GM18873 (cell line): ENCODE data around the gene ACTR2.
"Not testable (repeated sequence)": the region's sequence is repeated elsewhere in the genome, so short reads cannot be mapped to it uniquely, and the experiment has no call there.

Experiments
- ATAC-seq: cut with Tn5 transposase; IDR thresholded peaks from one replicate; pipeline ENCODE4 v1.9.1; 2021; ENCODE audit warnings: mild to moderate bottlenecking, moderate library complexity, moderate number of reproducible peaks; ENCODE audit not compliant: unreplicated experiment, low FRiP score

ACTR2 gene

GRCh38 chr2:65227456-65228262 lies at the start of gene ACTR2:
ACTR2 (plus strand) TSS chr2:65227831; CDS start chr2:65227910, 79 bp downstream.
- peak; percentile 83 for ATAC-seq

DNA sequence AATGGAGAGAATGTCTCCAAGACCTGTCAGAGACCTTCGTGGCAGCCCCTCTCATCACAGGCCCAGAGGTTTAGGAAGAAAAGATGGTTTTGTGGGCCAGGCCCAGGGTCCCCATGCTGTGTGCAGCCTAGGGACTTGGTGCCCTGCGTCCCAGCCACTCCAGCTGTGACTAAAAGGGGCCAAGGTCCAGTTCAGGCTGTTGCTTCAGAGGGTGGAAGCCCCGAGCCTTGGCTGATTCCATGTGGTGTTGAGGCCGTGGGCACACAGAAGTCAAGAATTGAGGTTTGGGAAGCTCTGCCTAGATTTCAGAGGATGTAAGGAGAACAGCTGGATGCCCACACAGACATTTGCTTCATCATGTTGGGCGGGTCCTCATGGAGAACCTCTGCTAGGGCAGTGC lies 45.1 kb upstream of the ACTR2 start:
- ATAC-seq, result no peak

DNA sequence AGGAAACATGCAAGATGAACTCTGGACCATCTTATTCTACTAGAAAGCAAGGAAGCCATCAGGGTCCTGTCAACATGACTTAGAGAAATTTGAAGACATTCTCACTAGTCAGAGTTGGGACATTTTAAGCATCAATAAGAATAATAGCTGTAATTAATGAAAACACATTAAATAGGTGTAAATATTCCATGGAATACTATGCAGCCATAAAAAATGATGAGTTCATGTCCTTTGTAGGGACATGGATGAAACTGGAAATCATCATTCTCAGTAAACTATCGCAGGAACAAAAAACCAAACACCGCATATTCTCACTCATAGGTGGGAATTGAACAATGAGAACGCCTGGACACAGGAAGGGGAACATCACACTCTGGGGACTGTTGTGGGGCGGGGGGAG lies 44.2 kb upstream of the ACTR2 start:
- not testable (repeated sequence) for ATAC-seq

- ATAC-seq, result no peak
Observed at GRCh38 chr2:65185012-65185411, 42.6 kb upstream of the ACTR2 start.

DNA sequence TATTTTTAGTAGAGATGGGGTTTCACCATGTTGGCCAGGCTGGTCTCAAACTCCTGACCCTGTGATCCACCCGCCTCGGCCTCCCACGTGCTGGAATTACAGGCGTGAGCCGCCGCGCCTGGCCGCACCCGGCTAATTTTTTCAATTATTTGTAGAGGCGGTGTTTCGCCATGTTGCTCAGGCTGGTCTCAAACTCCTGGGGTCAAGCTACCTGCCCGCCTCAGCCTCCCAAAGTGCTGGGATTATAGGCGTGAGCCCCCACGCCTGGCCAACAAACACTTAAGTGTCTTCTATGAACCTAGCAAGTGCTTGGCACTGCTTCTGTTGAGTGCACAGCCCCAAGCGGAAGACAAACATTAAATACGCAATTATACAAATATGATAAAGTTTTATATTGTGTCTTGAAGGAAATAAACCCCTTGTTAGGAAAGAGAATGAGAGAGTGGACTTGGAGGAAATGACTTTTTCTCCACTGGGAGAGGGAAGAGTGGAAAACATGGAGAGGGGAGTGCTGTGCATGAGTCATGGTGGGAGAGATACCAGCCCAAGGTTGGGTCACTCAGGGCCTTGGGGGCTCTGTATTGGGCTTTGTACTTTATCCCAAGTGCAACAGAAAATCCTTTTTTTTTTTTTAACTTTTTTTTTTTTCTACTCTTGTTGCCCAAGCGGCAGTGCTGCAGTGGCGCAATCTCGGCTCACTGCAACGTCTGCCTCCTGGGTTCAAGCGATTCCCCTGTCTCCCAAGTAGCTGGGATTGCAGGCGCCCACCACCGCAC lies 41.4 kb upstream of the ACTR2 start:
- no peak for ATAC-seq

DNA sequence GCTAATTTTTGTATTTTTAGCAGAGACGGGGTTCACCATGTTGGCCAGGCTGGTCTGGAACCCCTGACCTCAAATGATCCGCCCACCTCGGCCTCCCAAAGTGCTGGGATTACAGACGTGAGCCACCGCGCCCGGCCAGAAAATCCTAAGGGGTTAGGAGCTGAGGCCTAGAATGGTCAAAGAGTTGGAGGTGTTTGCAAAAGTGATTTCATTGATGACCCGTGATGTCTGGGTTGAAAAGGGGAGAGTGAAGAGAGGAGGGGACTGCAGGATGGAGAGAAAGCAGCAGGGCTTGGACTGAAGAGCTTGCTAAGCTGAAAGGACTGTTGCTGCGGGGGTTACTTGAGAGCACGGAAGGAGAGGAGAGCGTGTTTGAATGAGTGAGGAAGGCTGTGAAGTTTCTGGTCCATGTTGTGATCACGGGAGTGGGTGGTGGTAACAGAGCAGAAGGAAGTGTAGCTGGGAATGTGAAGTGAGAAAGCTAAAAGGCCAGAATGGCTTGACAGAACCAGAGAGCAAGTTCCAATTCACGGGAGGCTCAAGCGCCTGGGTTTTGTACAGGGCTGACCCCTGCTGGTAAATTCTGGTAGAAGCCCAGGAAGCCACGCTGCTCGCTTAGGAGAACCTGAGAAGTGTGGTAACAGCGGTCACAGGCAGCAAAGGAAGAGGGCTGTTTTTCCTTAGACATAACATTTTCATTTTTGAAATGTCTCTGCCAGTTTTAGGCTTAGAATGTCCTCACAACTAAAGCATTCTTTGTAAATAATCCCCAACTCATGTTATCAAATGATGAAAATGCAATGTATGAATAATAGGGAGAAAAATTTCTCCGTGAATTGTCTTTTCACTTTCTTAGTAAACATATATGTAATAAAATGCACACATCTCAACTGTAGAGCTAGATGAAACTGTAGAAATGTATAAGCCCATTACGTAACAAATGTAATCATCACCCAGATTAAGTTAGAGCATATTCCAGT lies 40.5 kb upstream of the ACTR2 start:
- no peak for ATAC-seq

DNA sequence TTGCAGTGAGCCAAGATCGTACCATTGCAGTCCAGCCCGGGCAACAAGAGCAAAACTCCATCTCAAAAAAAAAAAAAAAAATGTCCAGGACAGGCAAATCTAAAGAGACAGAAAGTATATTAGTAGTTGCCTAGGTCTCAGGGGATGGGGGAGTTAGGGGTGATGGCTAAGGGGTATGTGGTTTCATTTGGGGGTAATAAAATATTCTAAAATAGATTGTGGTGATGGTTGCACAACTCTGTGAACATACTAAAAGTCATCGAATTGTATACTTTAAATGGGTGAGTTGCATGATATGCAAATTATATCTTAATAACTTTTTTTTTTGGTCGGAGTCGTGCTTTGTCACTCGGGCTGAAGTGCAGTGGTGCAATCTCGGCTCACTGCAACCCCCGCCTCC lies 34.2 kb upstream of the ACTR2 start:
- no peak for ATAC-seq

DNA sequence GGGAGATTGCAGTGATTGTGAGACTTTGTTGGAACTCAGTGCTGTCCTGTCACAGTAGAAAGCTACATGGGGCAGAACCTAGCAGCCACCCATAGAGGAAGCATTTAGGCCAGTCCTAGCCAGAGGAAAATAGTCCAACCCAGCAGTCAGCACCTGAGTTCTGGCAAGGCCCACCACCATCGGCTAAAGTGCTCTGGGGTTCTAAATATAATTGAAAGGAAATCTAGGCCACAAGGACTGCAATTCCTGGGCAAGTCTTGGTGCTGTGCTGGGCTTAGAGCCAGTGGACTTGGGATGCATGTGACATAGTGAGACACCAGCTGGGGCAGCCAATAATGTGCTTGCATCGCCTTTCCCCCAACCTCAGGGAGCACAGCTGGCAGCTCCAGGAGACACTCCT lies 28.9 kb upstream of the ACTR2 start:
- ATAC-seq, result no peak

GRCh38 chr2:65199166-65199565 lies 28.5 kb upstream of the ACTR2 start:
- ATAC-seq, result no peak

DNA sequence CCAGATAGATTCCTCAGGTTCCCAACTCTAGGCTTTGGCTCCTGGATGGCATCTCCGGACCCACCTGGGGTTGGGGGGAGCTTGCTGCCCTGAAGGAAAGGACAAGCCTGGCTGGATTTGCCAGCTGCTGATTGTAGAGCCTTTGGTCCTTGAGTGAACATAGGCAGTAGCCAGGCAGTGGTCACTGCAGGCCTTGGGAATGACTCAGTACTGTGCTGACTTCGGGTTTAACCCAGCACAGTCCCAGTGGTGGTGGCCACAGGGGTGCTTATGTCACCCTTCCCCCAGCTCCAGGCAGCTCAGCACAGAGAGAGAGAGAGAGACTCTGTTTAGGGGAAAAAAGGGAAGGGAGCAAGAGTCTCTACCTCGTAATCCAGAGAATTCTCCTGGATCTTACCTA lies 27.7 kb upstream of the ACTR2 start:
- ATAC-seq, result no peak

DNA sequence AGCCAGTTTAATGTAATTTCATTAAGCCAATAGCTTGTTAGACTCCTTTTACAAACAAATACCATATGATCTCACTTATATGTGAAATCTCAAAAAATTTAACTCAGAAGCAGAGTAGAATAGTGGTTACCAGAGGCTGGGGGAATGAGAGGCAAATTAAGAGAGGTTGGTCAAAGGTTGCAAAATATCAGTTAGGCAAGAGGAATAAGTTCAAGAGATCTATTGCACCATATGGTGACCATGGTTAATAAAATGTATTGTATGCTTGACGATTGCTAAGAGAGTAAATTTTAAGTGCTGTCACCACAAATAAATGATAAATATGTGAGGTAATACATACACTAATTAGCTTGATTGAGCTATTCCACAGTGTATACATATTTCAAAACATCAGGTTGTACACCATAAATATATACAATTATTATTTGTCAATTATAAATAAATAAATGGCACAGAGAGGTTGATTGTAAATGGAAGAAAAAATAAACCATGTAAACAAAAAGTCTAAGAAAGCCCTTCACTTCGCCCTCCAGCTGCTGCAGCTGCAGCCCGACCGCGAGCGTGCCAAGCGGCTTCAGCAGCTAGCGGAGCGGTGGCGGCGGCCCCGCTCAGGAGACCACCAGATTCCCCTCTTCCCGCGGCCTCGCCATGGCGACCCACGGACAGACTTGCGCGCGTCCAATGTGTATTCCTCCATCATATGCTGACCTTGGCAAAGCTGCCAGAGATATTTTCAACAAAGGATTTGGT lies 23.0 kb upstream of the ACTR2 start:
- no peak for ATAC-seq

DNA sequence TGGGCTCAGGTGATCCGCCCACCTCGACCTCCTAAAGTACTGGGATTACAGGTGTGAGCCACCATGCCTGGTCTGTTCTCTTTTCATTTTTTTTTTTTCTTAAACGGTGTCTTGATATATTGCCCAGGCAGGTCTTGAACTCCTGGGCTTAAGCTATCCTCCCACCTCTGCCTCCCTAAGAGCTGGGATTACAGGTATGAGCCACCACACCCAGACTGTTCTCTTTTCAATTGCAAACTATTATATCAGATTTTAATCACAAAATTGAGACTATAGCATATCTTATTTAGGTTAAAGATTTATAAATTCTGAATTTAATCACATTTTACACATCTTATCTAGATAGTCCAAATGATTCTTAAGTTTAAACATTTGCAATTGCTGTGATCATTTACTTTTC lies 15.5 kb upstream of the ACTR2 start:
- no peak for ATAC-seq

DNA sequence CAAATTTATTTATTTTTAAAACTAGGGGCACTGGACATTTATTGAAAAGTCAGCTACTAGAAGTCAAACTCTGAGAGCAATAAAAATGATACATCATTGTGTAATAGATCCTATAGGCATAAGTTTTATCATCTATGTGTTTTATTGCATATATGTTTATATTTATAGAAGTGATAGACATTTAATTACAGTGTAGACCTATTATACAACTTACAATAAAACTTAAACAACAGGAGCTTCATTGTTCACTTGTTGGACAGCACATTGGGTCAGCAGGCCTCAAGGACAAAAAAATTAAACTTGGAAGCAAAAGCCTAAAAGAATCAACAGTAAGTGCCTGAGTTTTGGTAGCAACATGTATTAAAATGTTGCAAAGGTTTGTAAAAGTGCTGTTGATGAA lies 15.0 kb upstream of the ACTR2 start:
- ATAC-seq, result no peak

- ATAC-seq, result no peak
Observed at GRCh38 chr2:65213035-65213434, 14.6 kb upstream of the ACTR2 start.

- ATAC-seq, result no peak
Observed at GRCh38 chr2:65214361-65214760, 13.3 kb upstream of the ACTR2 start.

GRCh38 chr2:65214843-65215242 lies 12.8 kb upstream of the ACTR2 start:
- no peak for ATAC-seq

DNA sequence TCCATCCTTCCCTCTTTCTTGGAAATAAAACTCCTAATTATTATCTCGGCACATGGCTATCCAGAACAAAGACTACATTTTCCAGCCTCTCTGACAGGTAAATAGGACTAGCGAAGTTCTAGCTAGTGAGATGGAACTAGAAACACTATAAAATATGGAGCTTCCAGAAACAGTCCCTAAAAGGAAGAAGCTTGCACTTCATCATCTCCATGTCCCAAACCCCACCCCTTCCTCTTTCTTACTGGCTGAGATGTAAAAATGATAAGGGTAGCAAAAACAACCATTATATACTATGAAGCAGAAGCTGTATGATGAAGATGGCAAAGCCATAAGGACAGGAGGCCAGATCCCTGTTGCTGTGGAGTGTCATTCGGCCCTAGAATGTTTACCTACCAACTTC lies 11.7 kb upstream of the ACTR2 start:
- ATAC-seq, result no peak

DNA sequence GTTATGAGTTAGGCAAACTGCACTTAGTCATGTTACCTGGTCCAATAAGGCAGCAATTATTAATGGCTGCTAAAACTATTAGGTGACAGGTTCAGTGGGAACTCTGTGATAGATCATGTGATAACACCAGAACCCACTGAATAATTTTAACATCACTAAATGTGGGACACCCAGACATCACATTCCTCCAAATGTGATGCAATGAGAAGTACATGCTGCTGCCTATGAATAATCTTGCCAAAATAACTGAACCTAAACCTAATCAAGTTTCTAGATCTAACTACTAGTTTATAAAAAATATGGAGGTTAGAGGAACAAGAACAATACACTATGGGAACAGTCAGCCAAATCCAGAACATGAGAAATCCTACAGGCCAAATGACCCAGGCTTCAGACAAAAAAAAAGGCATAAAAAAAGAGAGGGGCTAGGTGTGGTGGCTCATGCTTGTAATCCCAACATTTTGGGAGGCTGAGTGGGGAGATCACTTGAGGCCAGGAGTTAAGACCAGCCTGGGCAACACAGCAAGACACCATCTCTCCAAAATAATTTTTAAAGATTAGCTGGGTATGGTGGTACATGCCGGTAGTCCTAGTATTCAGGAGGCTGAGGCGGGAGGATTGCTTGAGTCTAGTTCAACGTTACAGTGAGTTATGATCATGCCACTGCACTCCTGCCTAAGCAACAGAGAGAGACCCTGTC lies 7.0 kb upstream of the ACTR2 start:
- no peak for ATAC-seq

- not testable (repeated sequence) for ATAC-seq
Observed at GRCh38 chr2:65221275-65221674, 6.4 kb upstream of the ACTR2 start.
